NCI-H146 treated with DMSO at 0.1 percent for 48 hours (cell line): Measurements from ENCODE around the gene LRBA.
"Not testable (repeated sequence)": the region's sequence is repeated elsewhere in the genome, so short reads cannot be mapped to it uniquely, and the experiment has no call there.

Experiments
- DNase-seq: peaks from one replicate; lab custom pipeline; 2025; ENCODE audit not compliant: unreplicated experiment; lab: John Stamatoyannopoulos, UW

Gene LRBA, protein sequence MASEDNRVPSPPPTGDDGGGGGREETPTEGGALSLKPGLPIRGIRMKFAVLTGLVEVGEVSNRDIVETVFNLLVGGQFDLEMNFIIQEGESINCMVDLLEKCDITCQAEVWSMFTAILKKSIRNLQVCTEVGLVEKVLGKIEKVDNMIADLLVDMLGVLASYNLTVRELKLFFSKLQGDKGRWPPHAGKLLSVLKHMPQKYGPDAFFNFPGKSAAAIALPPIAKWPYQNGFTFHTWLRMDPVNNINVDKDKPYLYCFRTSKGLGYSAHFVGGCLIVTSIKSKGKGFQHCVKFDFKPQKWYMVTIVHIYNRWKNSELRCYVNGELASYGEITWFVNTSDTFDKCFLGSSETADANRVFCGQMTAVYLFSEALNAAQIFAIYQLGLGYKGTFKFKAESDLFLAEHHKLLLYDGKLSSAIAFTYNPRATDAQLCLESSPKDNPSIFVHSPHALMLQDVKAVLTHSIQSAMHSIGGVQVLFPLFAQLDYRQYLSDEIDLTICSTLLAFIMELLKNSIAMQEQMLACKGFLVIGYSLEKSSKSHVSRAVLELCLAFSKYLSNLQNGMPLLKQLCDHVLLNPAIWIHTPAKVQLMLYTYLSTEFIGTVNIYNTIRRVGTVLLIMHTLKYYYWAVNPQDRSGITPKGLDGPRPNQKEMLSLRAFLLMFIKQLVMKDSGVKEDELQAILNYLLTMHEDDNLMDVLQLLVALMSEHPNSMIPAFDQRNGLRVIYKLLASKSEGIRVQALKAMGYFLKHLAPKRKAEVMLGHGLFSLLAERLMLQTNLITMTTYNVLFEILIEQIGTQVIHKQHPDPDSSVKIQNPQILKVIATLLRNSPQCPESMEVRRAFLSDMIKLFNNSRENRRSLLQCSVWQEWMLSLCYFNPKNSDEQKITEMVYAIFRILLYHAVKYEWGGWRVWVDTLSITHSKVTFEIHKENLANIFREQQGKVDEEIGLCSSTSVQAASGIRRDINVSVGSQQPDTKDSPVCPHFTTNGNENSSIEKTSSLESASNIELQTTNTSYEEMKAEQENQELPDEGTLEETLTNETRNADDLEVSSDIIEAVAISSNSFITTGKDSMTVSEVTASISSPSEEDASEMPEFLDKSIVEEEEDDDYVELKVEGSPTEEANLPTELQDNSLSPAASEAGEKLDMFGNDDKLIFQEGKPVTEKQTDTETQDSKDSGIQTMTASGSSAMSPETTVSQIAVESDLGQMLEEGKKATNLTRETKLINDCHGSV (N-terminal part only)

DNA sequence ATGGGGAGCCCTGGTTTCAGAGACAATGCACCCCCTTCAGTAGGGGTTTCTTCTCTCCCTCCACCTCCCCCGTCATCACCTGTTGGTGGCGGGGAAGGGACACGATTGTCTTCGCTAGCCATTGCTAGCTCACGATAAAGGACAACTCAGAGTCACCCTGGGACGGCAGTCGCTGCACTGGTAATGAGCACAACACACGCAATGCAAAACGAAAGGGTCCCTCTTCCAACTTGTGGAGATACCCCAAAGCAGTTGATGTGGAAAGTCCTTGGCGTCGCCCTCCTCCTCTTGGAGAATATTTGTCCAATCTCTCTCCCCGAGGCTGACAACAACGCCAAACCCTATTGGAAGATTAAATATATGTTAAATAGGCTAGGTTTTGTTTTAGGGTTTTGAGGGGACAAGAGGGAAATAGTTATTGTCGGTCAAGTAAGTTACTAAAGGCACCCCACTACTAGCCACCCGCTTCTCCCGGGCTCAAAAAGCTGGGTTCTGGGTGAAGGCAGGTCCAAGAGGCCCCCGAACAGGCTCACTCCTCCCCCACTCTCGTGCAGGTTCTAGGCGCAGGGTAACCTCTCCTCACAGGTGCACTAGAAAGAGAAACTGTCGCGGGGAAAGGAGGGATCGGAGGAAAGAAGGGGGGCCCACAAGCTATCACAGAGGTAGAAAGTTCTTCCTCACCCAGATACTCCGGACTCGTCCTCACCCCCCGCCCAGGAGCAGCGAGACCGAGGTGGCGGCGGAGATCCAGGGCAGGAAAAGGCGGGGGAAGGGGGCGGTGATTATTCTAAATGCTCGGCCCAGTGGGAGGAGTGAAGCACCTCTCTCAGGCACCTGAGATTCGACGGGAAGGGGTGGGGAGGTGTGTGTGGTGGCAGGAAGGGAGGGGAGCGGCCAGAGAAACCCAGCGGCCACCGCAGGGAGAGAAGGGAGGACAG is at the start of gene LRBA:
Gene LRBA, minus strand, starts transcription at position 764 of the 938 bp plus-strand sequence. Its CDS starts 642 bp downstream, at position 122.
- peak; percentile 81 for DNase-seq

DNA sequence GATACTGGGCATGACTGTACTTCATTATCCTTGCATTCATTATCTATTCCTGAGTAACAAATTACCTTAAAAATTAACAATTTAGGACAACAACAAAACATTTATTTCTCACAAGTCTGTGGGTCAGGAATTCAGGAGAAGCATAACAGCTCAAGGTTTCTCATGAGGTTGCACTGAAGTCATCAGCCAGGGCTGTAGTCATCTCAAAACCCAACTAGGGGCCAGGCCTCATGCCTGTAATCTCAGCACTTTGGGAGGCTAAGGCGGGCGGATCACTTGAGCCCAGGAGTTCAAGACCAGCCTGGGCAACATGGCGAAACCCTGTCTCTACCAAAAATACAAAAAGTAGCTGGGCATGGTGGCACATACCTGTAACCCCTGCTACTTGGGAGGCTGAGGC is 48.1 kb upstream of the LRBA start:
- DNase-seq, result not testable (repeated sequence)

DNA sequence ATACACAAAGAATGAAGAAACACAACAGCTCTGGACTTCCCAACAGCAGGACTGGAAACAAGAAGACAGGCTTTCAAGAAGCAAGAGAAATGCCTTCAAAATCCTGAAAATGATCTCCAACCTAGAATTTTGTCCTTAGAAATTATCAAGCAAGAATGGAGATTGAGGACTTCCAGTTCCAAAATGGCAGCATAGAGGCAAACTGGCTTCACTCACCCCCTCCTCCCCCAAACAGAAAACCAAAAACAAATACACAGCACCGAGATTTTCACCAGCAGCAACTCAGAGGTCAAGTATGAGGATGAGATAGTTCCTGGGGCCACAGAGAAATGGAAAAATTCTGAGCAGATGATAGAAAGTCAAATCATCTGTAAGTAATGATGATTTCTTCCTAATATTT is 40.5 kb upstream of the LRBA start:
- no peak for DNase-seq

DNA sequence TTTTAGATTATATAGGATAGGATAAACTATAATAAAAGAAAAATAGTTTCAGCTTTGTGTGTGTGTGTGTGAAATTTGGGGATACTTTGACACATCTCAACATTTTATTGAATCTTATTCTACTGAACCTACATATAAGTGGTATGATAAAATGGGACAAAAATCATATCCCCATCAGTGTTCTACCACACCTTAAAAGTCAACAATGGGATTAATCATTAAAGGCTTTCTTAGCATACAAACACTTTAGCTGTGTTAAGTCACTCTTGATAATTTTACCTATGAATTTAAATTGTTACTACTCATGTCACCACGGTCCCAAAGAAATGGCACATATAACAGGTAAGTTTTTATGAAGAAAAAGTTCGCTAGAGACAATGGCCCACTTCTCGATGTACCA is 37.7 kb upstream of the LRBA start:
- no peak for DNase-seq

DNA sequence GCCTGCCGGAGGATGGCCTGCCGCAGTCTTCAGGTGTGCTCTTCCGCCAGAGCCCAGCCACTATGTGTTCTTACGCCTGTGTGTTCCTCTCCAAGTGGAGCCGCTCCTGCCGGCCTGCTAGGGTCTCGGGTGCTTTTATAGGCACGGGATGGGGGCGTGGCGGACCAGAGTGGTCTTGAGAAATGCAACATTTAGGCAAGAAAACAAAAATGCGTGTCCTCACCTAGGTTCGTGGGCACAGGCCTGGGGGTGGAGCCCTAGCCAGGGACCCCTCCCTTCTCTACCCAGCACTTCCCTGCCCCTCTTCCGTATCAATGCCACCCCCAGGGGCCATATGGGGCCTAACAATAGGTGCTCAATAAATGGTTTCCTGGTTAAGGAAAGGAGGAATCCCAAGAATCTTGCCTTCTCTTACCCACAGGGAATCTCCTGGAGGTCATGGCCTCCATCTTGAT is 34.4 kb upstream of the LRBA start:
- DNase-seq, result no peak

DNA sequence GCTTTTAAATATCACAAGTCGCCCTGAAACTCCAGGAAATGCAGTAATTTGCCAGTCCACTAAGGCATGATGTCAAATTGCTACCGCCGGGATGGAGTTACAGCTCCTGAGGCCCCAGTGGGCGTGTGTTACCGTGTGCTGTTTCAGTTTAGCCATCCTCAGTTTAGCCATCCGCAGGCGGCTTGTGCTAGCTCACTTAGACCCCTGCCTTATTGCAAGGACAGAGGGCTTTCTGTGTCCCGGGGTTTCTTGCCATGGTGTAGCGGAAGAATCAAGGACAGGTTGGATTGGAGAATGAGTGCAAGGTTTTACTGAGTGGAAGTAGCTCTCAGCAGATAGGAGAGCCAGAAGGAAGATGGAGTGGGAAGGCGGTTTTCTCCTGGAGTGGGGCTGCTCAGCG is 33.8 kb upstream of the LRBA start:
- no peak for DNase-seq

DNA sequence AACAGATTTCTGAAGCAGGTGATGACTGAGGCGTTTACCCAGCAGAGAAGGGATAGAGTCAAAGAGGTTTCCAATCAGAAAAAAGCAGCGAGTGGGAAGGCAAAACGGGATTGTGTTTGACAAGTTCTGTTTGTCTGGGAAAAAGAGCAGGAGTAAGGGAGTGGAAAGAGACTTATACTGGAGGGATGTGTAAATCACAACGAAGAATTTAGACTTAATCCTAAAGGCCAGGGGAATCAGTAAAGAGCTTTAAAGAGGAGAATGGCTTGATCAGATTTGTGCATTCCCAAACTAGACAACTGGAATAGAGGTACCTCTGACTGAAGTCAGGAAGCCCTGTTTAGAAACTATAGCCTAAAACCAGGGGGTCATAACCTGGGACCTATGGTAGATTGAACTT is 31.5 kb upstream of the LRBA start:
- no peak for DNase-seq

DNA sequence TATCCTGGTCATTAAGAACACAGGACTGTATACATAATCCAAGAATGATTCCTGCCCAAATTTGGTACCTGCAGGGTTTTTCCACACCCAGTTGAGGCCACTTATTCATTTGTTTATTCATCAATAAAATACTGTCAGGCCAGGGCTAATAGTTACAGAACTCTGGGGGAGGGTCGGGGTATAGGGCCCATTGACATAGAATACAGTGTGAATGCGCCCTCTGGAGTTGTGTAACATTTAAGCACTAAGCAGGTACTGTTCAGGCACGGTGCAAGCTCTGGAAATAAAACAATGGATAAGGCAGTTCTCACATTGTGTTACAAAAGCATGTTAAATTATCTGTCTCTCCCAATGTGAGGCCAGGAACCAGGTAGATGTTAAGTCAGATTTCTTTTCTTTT is 30.8 kb upstream of the LRBA start:
- DNase-seq, result peak; percentile 57

DNA sequence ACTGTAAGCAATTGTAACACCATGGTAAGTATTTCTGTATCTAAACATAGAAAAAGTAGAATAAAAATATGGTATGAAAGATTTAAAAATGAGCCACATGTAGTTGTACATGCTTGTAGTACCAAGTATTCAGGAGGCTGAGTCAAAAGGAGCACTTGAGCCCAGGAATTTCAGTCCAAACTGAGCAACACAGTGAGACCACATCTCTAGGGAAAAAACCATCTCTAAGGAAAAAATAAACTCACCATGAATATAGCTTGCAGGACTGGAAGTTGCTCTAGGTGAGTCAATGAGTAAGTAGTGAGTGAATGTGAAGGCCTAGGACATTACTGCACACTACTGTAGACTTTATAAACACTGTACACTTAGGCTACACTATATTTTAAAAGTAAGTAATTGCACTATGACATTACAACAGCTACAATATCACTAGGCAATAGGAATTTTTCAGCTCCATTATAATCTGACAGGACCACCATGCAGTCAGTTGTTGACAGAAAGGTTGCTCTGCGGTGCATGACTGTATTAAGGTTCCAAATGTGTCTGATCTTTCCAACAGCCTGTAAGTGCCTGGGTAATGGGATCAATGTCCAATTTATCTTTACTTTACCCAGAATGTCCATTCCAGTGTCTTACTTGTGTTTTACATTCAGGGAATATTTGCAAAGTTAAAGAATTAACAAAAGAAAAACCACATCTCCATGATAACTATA is 28.9 kb upstream of the LRBA start:
- no peak for DNase-seq

DNA sequence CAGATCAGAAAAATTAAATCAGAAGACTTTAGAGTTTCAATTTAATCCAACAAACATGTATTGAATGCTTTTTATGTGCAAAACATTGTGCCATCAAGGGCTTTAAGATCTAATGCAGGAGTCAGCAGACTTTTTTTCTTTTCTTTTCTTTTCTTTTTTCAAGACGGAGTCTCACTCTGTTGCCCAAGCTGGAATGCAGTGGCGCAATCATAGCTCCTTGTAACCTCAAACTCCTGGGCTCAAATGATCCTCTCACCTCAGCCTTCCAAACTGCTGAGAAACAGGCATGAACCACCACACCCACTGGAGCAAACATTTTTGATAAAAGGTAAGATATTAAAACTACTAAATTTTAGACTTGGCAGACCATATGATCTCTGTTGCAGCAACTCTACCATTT is 24.6 kb upstream of the LRBA start:
- no peak for DNase-seq

DNA sequence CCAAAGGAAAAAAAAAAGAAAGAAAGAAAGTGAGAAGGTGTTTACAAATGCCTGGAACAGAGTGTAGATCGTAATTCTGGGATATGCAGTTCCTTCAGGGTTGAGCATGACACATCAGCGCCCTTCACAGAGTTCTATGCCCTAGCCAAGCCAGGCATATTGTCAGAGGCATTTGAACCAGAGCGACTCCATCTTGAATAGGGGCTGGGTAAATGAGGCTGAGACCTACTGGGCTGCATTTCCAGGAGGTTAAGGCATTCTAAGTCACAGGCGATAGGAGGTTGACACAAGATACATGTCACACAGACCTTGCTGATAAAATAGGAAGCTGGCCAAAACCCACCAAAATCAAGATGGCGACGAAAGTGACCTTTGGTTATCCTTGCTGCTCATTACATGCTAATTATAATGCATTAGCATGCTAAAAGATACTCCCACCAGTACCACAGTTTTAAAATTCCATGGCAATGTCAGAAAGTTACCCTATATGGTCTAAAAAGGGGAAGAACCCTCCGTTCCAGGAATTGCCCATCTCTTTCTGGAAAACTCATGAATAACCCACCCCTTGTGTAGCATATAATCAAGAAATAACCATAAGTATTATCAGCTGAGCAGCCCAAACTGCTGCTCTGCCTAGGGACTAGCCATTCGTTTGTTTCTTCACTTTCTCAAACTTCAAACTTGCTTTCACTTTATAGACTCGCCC is 23.5 kb upstream of the LRBA start:
- no peak for DNase-seq

DNA sequence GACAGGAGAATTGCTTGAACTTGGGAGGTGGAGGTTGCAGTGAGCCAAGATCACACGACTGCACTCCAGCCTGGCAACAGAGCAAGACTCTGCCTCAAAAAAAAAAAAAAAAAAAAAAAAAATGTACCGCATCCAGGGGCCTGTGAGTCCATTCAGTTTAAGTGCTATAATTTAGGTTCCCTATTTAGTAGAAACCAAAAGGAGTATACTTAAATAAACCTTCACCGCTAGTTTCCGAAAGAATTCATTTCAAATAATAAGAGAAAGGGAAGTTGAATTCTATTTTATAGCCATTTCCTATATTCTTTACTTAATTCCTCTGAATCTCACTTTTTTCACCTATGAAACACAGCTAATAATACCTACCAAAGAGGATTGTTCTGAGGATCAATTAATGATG is 20.8 kb upstream of the LRBA start:
- no peak for DNase-seq

DNA sequence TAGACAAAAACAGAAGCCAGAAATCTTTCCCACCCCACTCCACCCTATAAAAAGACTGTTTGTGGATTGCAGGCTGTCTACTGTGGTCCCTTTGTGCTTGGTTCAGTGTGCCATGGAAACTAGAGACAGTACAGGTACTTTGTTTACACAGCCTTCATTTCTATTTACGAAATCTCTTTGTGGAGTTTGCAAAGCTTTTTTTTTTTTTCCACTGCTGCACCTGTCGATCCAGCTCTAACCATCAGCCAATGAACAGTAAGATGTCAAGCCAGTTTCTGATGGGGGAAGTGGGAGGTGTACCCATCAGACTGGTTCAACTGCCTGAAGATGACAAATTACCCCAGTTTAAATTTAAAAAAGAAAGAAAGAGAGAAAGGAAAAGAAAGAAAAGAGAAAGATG is 20.2 kb upstream of the LRBA start:
- peak; percentile 97 for DNase-seq

DNA sequence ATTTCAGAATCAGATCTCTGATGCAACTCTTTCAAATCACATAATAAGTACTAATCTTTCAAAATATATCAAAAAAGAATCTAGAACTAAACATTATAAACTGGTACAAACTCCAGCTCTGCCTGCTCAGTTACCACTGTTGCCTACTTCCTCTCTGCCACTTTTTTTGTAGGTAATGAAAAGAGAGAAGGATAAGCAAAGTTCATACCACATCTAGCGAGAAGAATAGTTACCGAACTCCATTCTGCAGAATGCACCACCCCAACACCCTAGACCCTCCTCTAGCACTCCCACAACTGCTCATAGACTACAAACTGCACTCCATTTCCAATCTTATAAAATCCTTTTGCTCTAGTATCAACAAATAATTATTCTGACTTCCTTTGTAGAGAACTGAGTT is 19.7 kb upstream of the LRBA start:
- peak; percentile 82 for DNase-seq

DNA sequence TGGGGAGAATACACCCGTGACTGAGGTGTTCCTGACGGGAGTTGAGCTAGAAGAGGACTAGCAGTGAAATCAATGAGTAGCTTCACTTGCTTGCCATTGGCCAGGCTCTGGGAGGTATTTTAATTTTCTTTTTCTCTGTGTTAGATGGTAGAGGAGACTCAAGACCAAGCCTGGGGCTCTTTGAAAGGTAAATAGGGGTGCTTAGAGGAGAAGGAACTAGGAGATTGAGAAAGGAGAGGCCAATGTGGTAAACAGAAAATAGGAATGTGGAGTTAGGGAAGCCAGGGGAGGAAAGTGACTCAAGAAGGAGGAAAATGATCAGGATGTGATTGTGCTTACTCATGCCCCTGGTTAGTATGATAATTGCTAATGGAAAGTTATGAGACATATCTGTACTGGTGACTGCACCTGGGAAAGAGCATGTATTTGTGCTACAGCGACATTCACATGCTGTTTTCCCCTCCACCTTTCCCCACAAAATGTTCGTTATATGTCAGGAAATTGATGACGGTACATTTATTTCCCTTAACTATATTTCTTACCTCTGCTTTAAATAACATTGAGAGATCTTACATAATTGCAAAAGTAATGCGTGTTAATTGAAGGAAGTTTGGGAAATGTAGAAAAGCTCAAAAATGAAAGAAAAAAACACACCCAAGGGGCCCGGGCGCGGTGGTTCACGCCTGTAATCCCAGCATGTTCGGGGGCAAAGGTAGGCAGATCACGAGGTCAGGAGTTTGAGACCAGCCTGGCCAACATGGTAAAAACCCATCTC is 16.9 kb upstream of the LRBA start:
- DNase-seq, result no peak

DNA sequence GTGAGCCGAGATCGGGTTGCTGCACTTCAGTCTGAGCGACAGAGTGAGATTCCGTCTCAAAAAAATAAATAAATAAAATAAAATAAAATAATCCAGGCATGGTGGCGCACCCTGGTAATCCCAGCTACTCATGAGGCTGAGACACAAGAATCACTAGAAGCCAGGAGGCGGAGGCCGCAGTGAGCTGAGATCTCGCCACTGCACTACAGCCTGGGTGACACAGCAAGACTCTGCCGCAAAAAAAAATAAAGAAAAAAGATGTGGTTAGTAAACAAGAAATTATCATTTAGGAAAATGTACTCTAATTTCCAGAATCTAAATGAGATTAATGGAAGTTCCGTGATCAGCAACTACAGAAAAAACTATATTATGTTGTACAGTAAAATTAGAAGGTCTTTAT is 14.5 kb upstream of the LRBA start:
- DNase-seq, result no peak

DNA sequence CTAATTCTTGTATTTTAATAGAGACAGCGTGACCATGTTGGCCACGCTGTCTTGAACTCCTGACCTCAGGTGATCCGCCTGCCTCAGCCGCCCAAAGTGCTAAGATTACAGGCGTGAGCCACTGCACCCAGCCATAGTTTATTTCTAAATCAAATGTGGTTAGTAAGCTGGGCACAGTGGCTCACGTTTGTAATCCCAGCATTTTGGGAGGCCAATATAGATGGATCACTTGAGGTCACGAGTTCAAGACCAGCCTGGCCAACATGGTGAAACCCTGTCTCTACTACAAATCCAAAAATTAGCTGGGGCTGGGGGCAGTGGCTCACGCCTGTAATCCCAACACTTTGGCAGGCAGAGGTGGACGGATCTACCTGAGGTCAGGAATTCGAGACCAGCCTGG is 13.9 kb upstream of the LRBA start:
- DNase-seq, result not testable (repeated sequence)

DNA sequence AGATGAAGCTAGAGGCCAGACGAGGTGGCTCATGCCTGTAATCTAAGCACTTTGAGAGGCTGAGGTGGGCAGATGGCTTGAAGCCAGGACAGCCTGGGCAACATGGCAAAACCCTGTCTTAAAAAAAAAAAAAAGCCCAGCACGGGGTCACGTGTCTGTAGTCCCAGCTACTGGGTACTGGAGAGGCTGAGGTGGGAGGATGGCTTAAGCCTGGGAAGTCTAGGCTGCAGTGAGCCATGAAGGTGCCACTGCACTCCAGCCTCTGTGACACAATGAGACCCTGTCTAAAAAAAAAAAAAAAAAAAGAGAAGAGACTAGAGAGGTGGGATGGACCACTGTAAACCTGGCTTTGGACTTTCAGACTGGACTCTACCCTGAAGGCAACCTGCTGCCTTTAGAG is 10.7 kb upstream of the LRBA start:
- DNase-seq, result no peak
